ENCODE results near the gene PABPN1L.

The PABPN1L gene

DNA sequence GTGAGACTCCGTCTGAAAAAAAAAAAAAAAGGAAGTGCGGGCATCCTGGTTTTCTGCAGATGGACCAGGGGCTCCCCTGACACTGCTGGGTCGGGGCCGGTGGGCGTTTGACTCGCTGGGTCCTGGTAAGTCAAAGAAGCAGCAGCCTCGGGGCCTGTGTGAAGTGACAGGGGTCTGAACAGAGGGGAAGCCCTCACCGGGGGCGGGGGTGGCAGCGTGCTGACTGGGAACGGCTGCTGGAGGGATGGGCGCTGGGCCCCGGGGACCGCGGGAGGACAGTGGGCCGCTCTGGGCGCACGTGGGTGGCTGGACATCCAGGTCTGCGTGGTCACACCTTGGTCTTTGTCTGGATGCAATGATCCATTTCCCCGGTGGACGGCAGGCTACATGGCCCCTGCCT, 17.9 kb downstream of the PABPN1L start:
- no peak for DNase-seq (ENCODE audit: low spot score)

DNA sequence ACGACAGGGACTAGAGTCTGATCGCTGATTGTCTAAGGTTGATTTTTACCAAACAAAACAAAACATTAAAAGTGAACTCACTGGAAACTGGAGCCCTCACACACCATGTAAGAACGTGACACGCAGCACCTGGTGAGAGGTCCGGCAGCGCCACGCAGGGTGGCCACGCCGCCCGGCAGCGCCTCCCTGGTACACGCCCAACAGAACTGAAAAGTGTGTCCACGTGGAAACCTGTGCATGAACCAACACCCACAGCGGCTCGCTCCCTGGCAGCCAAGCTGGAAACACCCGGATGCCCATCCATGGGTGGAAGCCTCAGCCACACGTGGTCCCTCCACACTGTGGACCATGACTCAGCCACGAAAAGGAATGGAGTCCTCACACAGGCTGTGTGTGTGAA, 18.8 kb downstream of the PABPN1L start:
- no peak for DNase-seq (ENCODE audit: low spot score)

DNA sequence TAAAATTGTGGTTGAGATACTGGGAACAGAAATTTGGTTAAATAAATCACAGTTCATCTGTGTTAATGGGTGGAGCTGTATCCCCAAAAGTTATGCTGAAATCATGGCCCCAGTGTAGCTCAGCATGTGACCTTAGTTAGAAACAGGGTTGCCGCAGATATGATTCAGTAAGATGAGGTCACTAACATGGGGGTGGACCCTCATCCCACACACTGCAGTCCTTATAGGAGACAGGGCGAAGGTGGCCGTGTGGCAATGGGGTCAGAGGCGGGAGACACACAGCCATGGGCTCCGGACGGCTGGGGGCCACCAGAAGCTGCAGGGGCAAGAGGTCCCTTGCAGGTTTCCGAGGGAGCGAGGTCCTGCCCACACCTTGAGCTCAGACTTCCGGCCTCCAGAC, 20.4 kb downstream of the PABPN1L start:
- DNase-seq (ENCODE audit: low spot score), result peak; percentile 41

DNA sequence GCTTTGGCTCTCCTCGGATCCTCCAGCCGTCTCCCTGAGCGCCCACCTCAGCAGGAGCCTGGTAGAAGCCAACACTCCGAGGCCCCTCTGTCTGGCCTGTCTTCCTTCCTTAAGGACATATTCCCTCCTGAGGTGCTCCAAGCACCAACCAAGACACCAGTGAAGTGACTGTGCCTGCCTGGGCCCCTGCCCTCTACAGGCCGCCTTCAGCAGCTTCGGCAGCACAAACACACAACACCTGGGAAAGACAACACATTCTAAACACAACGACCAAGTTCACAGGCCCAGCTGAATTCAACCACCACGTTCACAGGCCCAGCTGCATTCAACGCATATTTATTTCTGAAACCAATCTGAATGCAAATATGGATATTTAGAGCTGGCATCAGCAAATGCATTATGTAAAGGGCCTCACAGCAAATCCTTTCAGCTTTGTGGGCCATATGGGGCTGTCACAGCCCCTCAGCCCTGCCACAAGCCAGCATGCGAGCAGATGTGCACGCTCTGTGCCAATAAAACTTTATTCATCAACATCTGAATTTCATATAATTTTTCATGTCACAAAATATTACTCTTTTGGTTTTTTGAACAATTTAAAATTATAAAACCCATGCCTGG, 21.9 kb downstream of the PABPN1L start:
- DNase-seq (ENCODE audit: low spot score), result no peak

DNA sequence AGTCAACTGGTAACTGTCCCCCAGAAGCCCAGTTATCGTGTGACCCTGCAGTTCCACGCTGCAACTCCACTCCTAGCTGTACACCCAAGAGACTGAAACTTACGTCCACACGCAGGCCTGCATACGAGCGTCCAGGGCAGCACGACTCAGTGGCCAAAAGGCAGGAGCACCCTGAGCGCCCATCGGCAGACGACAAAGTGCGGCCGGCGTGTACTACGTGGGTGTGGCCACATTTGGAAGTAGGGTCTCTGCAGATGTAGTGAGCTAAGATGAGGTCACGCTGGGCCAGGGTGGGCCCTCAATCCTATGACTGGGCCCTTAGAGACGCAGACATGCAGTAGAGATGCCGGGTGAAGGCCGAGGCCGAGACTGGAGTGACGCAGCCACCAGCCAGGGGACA, 23.2 kb downstream of the PABPN1L start:
- no peak for DNase-seq (ENCODE audit: low spot score)

DNA sequence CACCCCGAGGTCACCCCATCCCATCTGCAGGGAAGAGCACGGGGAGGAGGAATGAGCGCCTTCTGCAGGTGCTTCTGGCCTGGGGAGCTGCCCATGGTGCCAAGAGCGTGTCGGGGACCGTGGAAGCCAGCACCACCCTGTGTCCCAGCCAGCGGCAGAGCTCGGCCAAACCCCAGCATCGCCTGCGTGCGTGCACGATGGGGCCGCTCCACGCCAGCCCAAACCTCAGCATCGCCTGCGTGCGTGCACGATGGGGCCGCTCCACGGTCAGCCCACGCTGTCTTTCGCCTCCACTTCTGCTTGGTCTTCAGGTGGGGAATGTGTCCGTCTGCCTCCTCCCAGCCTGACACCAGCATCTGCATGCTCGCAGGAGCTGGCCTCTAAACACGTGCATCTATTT, 23.7 kb downstream of the PABPN1L start:
- DNase-seq (ENCODE audit: low spot score), result no peak

GRCh38 chr16:88842308-88842756, 24.1 kb downstream of the PABPN1L start:
- no peak for DNase-seq (ENCODE audit: low spot score)

- DNase-seq (ENCODE audit: low spot score), result no peak
Observed at GRCh38 chr16:88841521-88842307, 24.7 kb downstream of the PABPN1L start.

- no peak for DNase-seq (ENCODE audit: low spot score)
Observed at GRCh38 chr16:88840600-88841215, 25.8 kb downstream of the PABPN1L start.

- DNase-seq (ENCODE audit: low spot score), result no peak
Observed at GRCh38 chr16:88839745-88840599, 26.5 kb downstream of the PABPN1L start.

DNA sequence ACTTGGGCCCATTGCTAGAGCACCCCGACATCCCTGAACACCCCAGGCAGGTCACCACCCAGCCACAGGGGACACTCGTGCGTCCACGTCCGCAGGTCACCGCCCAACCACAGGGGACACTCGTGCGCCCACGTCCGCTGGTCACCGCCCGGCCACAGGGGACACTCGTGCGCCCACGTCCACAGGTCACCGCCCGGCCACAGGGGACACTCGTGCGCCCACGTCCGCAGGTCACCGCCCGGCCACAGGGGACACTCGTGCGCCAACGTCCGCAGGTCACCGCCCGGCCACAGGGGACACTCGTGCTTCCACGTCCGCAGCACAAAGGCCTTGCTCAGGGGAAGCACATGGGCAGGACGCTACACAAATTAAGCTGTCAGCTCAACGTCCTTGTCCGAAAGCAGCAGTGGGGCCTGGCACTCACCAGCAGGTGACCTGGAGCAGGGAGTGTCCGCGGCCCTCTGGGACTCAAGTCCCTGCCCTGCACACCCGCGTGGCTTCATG, 27.4 kb downstream of the PABPN1L start:
- no peak for DNase-seq (ENCODE audit: low spot score)

GRCh38 chr16:88838566-88838965, 27.9 kb downstream of the PABPN1L start:
- DNase-seq (ENCODE audit: low spot score), result no peak

DNA sequence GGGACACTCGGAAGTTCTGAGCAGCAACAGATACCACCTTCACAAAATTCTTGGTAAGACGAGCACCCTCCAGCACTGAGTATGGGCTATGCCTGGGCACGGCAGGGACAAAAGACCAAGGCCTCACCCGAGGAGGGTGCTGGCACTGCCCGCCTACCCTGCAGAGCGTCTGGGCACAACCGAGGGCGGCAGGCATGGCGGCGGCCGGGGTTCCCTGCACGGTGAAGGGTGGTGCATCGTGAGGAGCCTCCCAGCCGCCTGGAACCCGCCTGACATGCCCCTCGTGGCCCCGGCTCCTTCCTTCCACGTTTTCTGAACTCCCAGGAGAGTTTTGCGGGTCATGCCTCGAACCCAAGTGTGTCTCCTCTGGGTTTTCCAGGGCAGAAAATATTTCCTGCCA, 28.7 kb downstream of the PABPN1L start:
- no peak for DNase-seq (ENCODE audit: low spot score)

DNA sequence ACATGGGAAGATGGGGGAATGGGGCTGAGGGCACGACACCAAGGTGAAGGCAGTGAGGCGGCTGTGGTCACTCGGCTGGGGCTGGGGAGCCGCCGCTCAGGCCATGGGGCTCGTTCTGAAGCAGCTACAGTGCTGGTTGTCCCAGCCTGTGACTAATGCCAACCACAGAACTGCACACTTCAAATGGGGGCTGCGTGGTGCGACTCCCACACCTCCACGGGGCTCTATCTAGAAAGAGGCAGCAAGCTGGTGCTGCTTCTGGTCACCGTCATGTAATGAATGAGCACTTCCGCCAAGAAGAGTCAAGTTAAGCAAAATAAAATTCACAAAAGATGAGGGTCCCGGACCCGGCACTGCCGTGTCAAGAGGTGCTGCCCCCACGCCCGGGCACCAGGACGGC, 29.7 kb downstream of the PABPN1L start:
- DNase-seq (ENCODE audit: low spot score), result no peak

DNA sequence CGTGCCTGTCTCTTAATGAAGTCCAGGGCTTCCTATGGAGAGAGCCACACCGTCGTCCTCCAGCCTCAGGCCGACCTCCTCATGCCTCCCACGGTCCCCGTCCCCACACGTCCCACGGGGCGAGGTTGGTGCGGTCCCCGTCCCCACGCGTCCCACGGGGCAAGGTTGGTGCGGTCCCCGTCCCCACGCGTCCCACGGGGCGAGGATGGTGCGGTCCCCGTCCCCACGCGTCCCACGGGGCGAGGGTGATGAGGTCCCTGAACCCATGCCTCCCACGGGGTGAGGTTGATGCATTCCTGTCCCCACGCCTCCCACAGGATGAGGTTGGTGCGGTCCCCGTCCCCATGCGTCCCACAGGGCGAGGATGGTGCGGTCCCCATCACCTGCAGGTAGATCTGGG, 30.6 kb downstream of the PABPN1L start:
- no peak for DNase-seq (ENCODE audit: low spot score)

- DNase-seq (ENCODE audit: low spot score), result no peak
Observed at GRCh38 chr16:88835383-88835782, 31.1 kb downstream of the PABPN1L start.

GRCh38 chr16:88834670-88835069, 31.8 kb downstream of the PABPN1L start:
- DNase-seq (ENCODE audit: low spot score), result no peak

GRCh38 chr16:88833086-88833485, 33.4 kb downstream of the PABPN1L start:
- DNase-seq (ENCODE audit: low spot score), result no peak

DNA sequence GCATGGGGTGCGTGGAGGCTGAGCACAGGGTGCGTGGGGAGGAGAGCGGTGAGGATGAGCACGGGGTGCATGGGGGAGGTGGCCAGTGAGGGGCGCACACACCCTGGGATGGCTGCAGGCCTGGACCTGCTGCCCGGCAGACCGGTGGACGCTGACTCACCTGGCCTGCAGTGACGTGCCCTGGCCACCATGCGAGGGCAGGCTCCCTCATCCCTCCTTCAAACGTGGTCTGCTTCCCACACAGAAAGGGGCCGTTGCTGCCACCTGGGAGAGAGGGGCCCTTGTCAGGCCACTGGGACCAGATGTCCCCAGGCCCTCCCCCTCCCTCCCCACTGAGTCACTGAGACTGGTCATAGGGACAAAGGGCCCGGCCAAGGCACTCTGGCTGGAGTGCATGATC, 34.6 kb downstream of the PABPN1L start:
- peak; percentile 41 for DNase-seq (ENCODE audit: low spot score)

GRCh38 chr16:88830783-88831182, 35.7 kb downstream of the PABPN1L start:
- DNase-seq (ENCODE audit: low spot score), result no peak

DNA sequence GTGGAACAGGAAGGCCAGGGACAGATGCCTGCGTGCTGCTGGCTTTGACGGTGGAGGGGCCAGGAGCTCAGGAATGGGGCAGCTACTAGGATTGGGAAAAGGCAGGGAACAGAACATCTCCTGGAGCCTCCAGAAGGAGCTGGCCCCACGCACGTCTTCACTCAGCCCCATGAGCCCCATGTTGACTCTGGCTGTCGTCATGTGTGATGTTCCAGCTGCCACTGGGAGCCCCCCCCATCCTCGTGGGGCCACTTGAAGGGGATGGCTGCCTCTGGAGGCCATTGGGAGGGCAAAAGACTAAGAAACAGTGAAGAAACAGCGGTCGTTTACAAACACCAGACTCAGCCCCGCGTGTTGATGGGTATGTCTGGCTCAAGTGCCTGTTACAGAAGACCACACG, 36.2 kb downstream of the PABPN1L start:
- DNase-seq (ENCODE audit: low spot score), result no peak

- no peak for DNase-seq (ENCODE audit: low spot score)
Observed at GRCh38 chr16:88828711-88829110, 37.7 kb downstream of the PABPN1L start.

Data from AG08396 (cell line).